Neural cell (in vitro differentiated cells): ENCODE data around the gene CPNE5.

Source experiments
- CTCF ChIP-seq: fragments of 450-650 bp; IDR thresholded peaks from 2 replicates; pipeline ENCODE4 v1.5.1; 2014; ENCODE audit warnings: antibody characterized with exemption, mild to moderate bottlenecking, moderate library complexity; ENCODE audit not compliant: poor library complexity, severe bottlenecking
- EP300 ChIP-seq: fragments of 450-650 bp; conservative IDR thresholded peaks from 2 replicates; pipeline ENCODE4 v1.6.1; 2014; ENCODE audit warnings: antibody characterized with exemption, mild to moderate bottlenecking, moderate library complexity; ENCODE audit not compliant: poor library complexity, severe bottlenecking
- EZH2 ChIP-seq: fragments of 200-600, 300-800 bp; shearing (Covaris generic), sonication (generic); IDR thresholded peaks from 2 replicates; pipeline ENCODE4 v1.6.1; 2014; ENCODE audit warnings: antibody characterized with exemption, low read length, borderline replicate concordance, mild to moderate bottlenecking; ENCODE audit not compliant: insufficient read depth, poor library complexity, severe bottlenecking
- POLR2AphosphoS5 ChIP-seq: IDR thresholded peaks from 2 replicates; pipeline ENCODE4 v1.6.1; 2012
- REST ChIP-seq: IDR thresholded peaks from 2 replicates; pipeline ENCODE4 v1.6.1; 2012; ENCODE audit warnings: borderline replicate concordance
- TAF1 ChIP-seq: IDR thresholded peaks from 2 replicates; pipeline ENCODE4 v1.6.1; 2012; ENCODE audit warnings: low read depth

GRCh38 chr6:36844232-36845170 lies 5.3 kb upstream of the CPNE5 start:
- no peak for TF ChIP-seq EP300
- TF ChIP-seq POLR2AphosphoS5 = no peak
- TF ChIP-seq CTCF = no peak
- TF ChIP-seq TAF1 = no peak
- TF ChIP-seq EZH2 = no peak
- no peak for TF ChIP-seq REST
